Neural cell (in vitro differentiated cells): ENCODE data around the gene STPG2. TPM values are rescaled to one million over a fixed set of nuclear protein-coding genes. Genes with fewer than 3 reads are reported as not detected.

Experiments
- H2AFZ ChIP-seq: fragments of 200-600, 300-800 bp; sonication (generic), shearing (Covaris generic); 2 replicates; pipeline ENCODE4 v1.6.0; 2014; ENCODE audit warnings: low read depth, mild to moderate bottlenecking, antibody characterized with exemption, low read length, moderate library complexity
- H3F3A ChIP-seq: fragments of 200-600 bp; shearing (Covaris generic); 2 replicates; pipeline ENCODE4 v1.6.1; 2016; ENCODE audit warnings: mild to moderate bottlenecking, moderate library complexity, mixed read lengths, antibody characterized with exemption, low read length; ENCODE audit not compliant: insufficient read depth, poor library complexity, severe bottlenecking
- H3K27ac ChIP-seq: fragments of 200-600, 300-800 bp; sonication (generic), shearing (Covaris generic); 2 replicates; pipeline ENCODE4 v1.5.1; 2014; ENCODE audit warnings: mild to moderate bottlenecking, low read length, moderate library complexity
- H3K27me3 ChIP-seq: fragments of 300-800, 200-600 bp; sonication (generic), shearing (Covaris generic); 2 replicates; pipeline ENCODE4 v1.6.0; 2014; ENCODE audit warnings: mild to moderate bottlenecking, low read depth, low read length, moderate library complexity; ENCODE audit not compliant: insufficient read depth
- H3K36me3 ChIP-seq: fragments of 300-800, 200-600 bp; sonication (generic), shearing (Covaris generic); 2 replicates; pipeline ENCODE4 v1.5.1; 2014; ENCODE audit warnings: mild to moderate bottlenecking, antibody characterized with exemption, low read length, moderate library complexity; ENCODE audit not compliant: insufficient read depth
- H3K4me2 ChIP-seq: fragments of 300-800, 200-600 bp; sonication (generic), shearing (Covaris generic); 2 replicates; pipeline ENCODE4 v1.6.0; 2014; ENCODE audit warnings: mild to moderate bottlenecking, low read length
- H3K4me3 ChIP-seq: fragments of 300-800, 200-600 bp; sonication (generic), shearing (Covaris generic); 2 replicates; pipeline ENCODE4 v1.5.1; 2014; ENCODE audit warnings: mild to moderate bottlenecking, low read length, moderate library complexity
- H3K79me2 ChIP-seq: fragments of 200-600 bp; shearing (Covaris generic); replicated peaks from 2 replicates; pipeline ENCODE4 v1.6.0; 2014; ENCODE audit warnings: mild to moderate bottlenecking, low read length, moderate library complexity; ENCODE audit not compliant: insufficient read depth
- H3K9ac ChIP-seq: fragments of 300-800, 200-600 bp; sonication (generic), shearing (Covaris generic); 2 replicates; pipeline ENCODE4 v1.6.1; 2016; ENCODE audit warnings: mild to moderate bottlenecking, low read length, mixed read lengths
- H3K9me2 ChIP-seq: fragments of 200-600 bp; shearing (Covaris generic); 2 replicates; pipeline ENCODE4 v1.6.1; 2016; ENCODE audit warnings: mild to moderate bottlenecking, low read length, mixed read lengths; ENCODE audit not compliant: insufficient read depth
- H3K9me3 ChIP-seq: fragments of 200-600, 300-800 bp; sonication (generic), shearing (Covaris generic); 2 replicates; pipeline ENCODE4 v1.6.1; 2016; ENCODE audit warnings: mild to moderate bottlenecking, mixed run types, low read length, moderate library complexity, mixed read lengths
- H4K20me1 ChIP-seq: fragments of 200-600 bp; shearing (Covaris generic); 2 replicates; pipeline ENCODE4 v1.6.1; 2016; ENCODE audit warnings: mild to moderate bottlenecking, mixed run types; ENCODE audit not compliant: insufficient read depth
- EP300 ChIP-seq: fragments of 450-650 bp; conservative IDR thresholded peaks from 2 replicates; pipeline ENCODE4 v1.6.1; 2014; ENCODE audit warnings: antibody characterized with exemption, mild to moderate bottlenecking, moderate library complexity; ENCODE audit not compliant: poor library complexity, severe bottlenecking
- EZH2 ChIP-seq: fragments of 200-600, 300-800 bp; shearing (Covaris generic), sonication (generic); IDR thresholded peaks from 2 replicates; pipeline ENCODE4 v1.6.1; 2014; ENCODE audit warnings: antibody characterized with exemption, low read length, borderline replicate concordance, mild to moderate bottlenecking; ENCODE audit not compliant: insufficient read depth, poor library complexity, severe bottlenecking
- MXI1 ChIP-seq: fragments of 450-650 bp; conservative IDR thresholded peaks from 2 replicates; pipeline ENCODE4 v1.6.1; 2014; ENCODE audit warnings: antibody characterized with exemption, mild to moderate bottlenecking; ENCODE audit not compliant: poor library complexity, severe bottlenecking
- POLR2AphosphoS5 ChIP-seq: IDR thresholded peaks from 2 replicates; pipeline ENCODE4 v1.6.1; 2012
- RAD21 ChIP-seq: fragments of 450-650 bp; conservative IDR thresholded peaks from 2 replicates; pipeline ENCODE4 v1.6.1; 2014; ENCODE audit warnings: antibody characterized with exemption, mild to moderate bottlenecking, moderate library complexity
- SMC3 ChIP-seq: fragments of 450-650 bp; conservative IDR thresholded peaks from 2 replicates; pipeline ENCODE4 v1.6.1; 2014; ENCODE audit warnings: antibody characterized with exemption, mild to moderate bottlenecking, moderate library complexity; ENCODE audit not compliant: poor library complexity
- TAF1 ChIP-seq: IDR thresholded peaks from 2 replicates; pipeline ENCODE4 v1.6.1; 2012; ENCODE audit warnings: low read depth
- polyA plus RNA-seq: library from polyadenylated mRNA; depleted of rRNA; stranded (reverse); fragments of >200 nt; gene quantifications from 2 replicates; pipeline ENCODE4 v1.2.3, GENCODE V29; 2014
- TF ChIP-seq, protein P1 (sequence below): IDR thresholded peaks from 2 replicates; pipeline ENCODE4 v1.6.1; 2012; ENCODE audit warnings: borderline replicate concordance
- TF ChIP-seq, protein P2 (sequence below): fragments of 450-650 bp; IDR thresholded peaks from 2 replicates; pipeline ENCODE4 v1.5.1; 2014; ENCODE audit warnings: antibody characterized with exemption, mild to moderate bottlenecking, moderate library complexity; ENCODE audit not compliant: poor library complexity, severe bottlenecking

Gene STPG2
- polyA plus RNA-seq, 1 donor from 2014 or later = not detected

DNA sequence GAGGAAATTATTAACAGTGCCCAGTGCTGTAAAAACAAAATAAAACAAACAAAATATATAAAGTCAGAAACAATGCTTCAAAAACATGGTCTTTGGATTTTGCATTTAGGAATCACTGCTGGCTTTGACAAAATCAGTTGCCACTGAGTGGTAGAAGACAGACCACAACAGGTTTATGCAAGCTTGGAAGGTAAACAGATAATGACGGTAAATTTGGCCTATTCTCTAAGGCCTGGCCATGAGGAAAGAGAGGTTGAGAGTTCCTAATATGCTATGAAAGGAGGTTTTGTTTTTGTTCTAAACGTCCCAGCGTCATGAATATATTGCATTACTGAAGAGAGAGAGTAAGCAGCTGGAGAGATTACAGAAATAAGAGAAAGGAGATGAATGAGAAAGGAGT, 629.4 kb downstream of the STPG2 start:
- Histone ChIP-seq H3K36me3 (no peaks in the 10 kb centered on the region), H3K4me3 (no peak overlapping the region), H3K9ac (no peak overlapping the region), H3F3A (no peaks in the 10 kb centered on the region), H3K27ac (no peak overlapping the region), H4K20me1 (no peaks in the 10 kb centered on the region), H3K79me2 (no peaks in the 10 kb centered on the region), H3K9me2 (no peaks in the 10 kb centered on the region), H3K9me3 (no peaks in the 10 kb centered on the region), H2AFZ (no peak overlapping the region), H3K27me3 (no peaks in the 10 kb centered on the region), H3K4me2 (no peak overlapping the region)
- no peak for TF ChIP-seq POLR2AphosphoS5
- TF ChIP-seq, protein P1, sequence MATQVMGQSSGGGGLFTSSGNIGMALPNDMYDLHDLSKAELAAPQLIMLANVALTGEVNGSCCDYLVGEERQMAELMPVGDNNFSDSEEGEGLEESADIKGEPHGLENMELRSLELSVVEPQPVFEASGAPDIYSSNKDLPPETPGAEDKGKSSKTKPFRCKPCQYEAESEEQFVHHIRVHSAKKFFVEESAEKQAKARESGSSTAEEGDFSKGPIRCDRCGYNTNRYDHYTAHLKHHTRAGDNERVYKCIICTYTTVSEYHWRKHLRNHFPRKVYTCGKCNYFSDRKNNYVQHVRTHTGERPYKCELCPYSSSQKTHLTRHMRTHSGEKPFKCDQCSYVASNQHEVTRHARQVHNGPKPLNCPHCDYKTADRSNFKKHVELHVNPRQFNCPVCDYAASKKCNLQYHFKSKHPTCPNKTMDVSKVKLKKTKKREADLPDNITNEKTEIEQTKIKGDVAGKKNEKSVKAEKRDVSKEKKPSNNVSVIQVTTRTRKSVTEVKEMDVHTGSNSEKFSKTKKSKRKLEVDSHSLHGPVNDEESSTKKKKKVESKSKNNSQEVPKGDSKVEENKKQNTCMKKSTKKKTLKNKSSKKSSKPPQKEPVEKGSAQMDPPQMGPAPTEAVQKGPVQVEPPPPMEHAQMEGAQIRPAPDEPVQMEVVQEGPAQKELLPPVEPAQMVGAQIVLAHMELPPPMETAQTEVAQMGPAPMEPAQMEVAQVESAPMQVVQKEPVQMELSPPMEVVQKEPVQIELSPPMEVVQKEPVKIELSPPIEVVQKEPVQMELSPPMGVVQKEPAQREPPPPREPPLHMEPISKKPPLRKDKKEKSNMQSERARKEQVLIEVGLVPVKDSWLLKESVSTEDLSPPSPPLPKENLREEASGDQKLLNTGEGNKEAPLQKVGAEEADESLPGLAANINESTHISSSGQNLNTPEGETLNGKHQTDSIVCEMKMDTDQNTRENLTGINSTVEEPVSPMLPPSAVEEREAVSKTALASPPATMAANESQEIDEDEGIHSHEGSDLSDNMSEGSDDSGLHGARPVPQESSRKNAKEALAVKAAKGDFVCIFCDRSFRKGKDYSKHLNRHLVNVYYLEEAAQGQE = no peak
- TF ChIP-seq, protein P2, sequence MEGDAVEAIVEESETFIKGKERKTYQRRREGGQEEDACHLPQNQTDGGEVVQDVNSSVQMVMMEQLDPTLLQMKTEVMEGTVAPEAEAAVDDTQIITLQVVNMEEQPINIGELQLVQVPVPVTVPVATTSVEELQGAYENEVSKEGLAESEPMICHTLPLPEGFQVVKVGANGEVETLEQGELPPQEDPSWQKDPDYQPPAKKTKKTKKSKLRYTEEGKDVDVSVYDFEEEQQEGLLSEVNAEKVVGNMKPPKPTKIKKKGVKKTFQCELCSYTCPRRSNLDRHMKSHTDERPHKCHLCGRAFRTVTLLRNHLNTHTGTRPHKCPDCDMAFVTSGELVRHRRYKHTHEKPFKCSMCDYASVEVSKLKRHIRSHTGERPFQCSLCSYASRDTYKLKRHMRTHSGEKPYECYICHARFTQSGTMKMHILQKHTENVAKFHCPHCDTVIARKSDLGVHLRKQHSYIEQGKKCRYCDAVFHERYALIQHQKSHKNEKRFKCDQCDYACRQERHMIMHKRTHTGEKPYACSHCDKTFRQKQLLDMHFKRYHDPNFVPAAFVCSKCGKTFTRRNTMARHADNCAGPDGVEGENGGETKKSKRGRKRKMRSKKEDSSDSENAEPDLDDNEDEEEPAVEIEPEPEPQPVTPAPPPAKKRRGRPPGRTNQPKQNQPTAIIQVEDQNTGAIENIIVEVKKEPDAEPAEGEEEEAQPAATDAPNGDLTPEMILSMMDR = no peak
- no peak for TF ChIP-seq TAF1
- no peak for TF ChIP-seq MXI1
- TF ChIP-seq SMC3 = no peak
- TF ChIP-seq EZH2 = no peak
- TF ChIP-seq RAD21 = no peak
- no peak for TF ChIP-seq EP300

Other genes with a start within 250 kb of the STPG2 start
- 41.1 and 45.3 TPM in 2 replicates for gene RAP1GDS1, start 117.9 kb upstream of the STPG2 start, polyA plus RNA-seq